Measurements from ENCODE around the gene KLHL29.

KLHL29 gene

GRCh38 chr2:23429036-23429435, 44.1 kb downstream of the KLHL29 start:
- Histone ChIP-seq H3K27me3 (ENCODE audit: control insufficient read depth, low read length) (no peaks in the 10 kb centered on the region), H3K27ac (ENCODE audit: low read depth, low read length) (no peak overlapping the region), H3K9me2 (replicated peaks; ENCODE audit: control insufficient read depth, low read length) (no peaks in the 10 kb centered on the region), H3F3A (ENCODE audit: control insufficient read depth, insufficient read depth) (no peaks in the 10 kb centered on the region), H3K4me1 (ENCODE audit: control insufficient read depth, low read length) (no peaks in the 10 kb centered on the region), H3K4me2 (ENCODE audit: low read length) (no peak overlapping the region), H3K9me3 (ENCODE audit: control insufficient read depth, insufficient read depth, low read length) (no peaks in the 10 kb centered on the region), H3K4me3 (ENCODE audit: low read length) (no peak overlapping the region), H4K20me1 (ENCODE audit: control insufficient read depth, insufficient read depth, low read depth, low read length) (no peaks in the 10 kb centered on the region), H3K36me3 (ENCODE audit: control insufficient read depth, low read length) (no peaks in the 10 kb centered on the region), H3K79me2 (ENCODE audit: control insufficient read depth, low read length) (no peaks in the 10 kb centered on the region)
- TF ChIP-seq, protein P1, sequence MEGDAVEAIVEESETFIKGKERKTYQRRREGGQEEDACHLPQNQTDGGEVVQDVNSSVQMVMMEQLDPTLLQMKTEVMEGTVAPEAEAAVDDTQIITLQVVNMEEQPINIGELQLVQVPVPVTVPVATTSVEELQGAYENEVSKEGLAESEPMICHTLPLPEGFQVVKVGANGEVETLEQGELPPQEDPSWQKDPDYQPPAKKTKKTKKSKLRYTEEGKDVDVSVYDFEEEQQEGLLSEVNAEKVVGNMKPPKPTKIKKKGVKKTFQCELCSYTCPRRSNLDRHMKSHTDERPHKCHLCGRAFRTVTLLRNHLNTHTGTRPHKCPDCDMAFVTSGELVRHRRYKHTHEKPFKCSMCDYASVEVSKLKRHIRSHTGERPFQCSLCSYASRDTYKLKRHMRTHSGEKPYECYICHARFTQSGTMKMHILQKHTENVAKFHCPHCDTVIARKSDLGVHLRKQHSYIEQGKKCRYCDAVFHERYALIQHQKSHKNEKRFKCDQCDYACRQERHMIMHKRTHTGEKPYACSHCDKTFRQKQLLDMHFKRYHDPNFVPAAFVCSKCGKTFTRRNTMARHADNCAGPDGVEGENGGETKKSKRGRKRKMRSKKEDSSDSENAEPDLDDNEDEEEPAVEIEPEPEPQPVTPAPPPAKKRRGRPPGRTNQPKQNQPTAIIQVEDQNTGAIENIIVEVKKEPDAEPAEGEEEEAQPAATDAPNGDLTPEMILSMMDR (IDR thresholded peaks at IDR 0.05; ENCODE audit: low read depth, low read length, poor library complexity, severe bottlenecking) = no peak
- no peak for TF ChIP-seq EZH2phosphoT487 (IDR thresholded peaks at IDR 0.05; ENCODE audit: borderline replicate concordance, low read length)

DNA sequence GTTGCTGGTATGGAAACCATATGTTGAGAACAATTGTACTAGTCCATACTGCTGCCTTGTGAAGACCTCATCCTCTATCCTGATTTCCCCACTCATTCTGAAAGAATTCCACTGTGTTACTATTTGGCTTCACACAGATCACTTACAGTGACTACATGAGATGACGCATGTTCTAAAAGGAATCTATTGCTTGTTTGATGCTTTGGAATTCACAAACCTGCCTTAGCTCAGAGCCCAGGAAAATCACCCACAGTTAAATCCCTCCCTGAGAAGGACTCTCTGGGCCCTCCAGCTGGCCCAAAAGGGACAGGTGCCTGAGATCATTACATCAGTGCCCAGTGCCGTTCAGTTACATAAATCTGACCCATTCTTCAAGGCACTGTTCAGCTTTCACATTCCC, 45.3 kb downstream of the KLHL29 start:
- Histone ChIP-seq H3K9me3 (ENCODE audit: control insufficient read depth, insufficient read depth, low read length) (no peaks in the 10 kb centered on the region), H3K79me2 (ENCODE audit: control insufficient read depth, low read length) (no peaks in the 10 kb centered on the region), H3F3A (ENCODE audit: control insufficient read depth, insufficient read depth) (no peaks in the 10 kb centered on the region), H3K9me2 (replicated peaks; ENCODE audit: control insufficient read depth, low read length) (no peaks in the 10 kb centered on the region), H3K4me2 (ENCODE audit: low read length) (no peak overlapping the region), H3K27ac (ENCODE audit: low read depth, low read length) (no peak overlapping the region), H3K36me3 (ENCODE audit: control insufficient read depth, low read length) (no peaks in the 10 kb centered on the region), H3K4me3 (ENCODE audit: low read length) (no peak overlapping the region), H4K20me1 (ENCODE audit: control insufficient read depth, insufficient read depth, low read depth, low read length) (no peaks in the 10 kb centered on the region), H3K27me3 (ENCODE audit: control insufficient read depth, low read length) (no peaks in the 10 kb centered on the region), H3K4me1 (ENCODE audit: control insufficient read depth, low read length) (no peaks in the 10 kb centered on the region)
- TF ChIP-seq, protein P1 (IDR thresholded peaks at IDR 0.05; ENCODE audit: low read depth, low read length, poor library complexity, severe bottlenecking) = no peak
- TF ChIP-seq EZH2phosphoT487 (IDR thresholded peaks at IDR 0.05; ENCODE audit: borderline replicate concordance, low read length) = no peak

GRCh38 chr2:23432531-23432930, 47.6 kb downstream of the KLHL29 start:
- TF ChIP-seq, protein P1 (IDR thresholded peaks at IDR 0.05; ENCODE audit: low read depth, low read length, poor library complexity, severe bottlenecking) = no peak
- no peak for TF ChIP-seq EZH2phosphoT487 (IDR thresholded peaks at IDR 0.05; ENCODE audit: borderline replicate concordance, low read length)
- H3F3A ChIP-seq (ENCODE audit: control insufficient read depth, insufficient read depth) = no peaks in the 10 kb centered on the region
- no peaks in the 10 kb centered on the region for H3K9me3 ChIP-seq (ENCODE audit: control insufficient read depth, insufficient read depth, low read length)
- H3K27ac ChIP-seq (ENCODE audit: low read depth, low read length) = no peak overlapping the region
- H3K79me2 ChIP-seq (ENCODE audit: control insufficient read depth, low read length) = no peaks in the 10 kb centered on the region
- no peaks in the 10 kb centered on the region for H3K27me3 ChIP-seq (ENCODE audit: control insufficient read depth, low read length)
- no peaks in the 10 kb centered on the region for H3K36me3 ChIP-seq (ENCODE audit: control insufficient read depth, low read length)
- no peak overlapping the region for H3K4me3 ChIP-seq (ENCODE audit: low read length)
- H3K4me1 ChIP-seq (ENCODE audit: control insufficient read depth, low read length) = no peaks in the 10 kb centered on the region
- H4K20me1 ChIP-seq (ENCODE audit: control insufficient read depth, insufficient read depth, low read depth, low read length) = no peaks in the 10 kb centered on the region
- no peak overlapping the region for H3K4me2 ChIP-seq (ENCODE audit: low read length)
- no peaks in the 10 kb centered on the region for H3K9me2 ChIP-seq (replicated peaks; ENCODE audit: control insufficient read depth, low read length)

DNA sequence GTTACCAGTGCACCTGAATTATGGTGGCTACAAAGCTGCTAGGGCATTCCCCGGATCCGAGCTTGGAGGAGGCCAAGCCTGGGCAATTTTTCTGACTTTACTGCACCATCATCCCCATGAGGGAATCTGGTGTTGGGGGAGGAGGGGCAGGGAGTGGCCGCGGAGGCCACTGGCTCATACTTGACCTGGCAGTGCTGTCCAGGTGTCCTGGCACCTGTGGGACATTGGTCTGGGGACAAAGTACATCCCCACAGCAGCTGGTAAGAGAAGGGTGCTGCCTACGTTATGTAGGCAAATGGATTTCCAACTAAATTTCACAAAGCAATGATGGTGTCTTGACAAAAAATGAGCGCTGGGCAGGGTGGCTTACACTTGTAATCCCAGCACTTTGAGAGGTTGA, 48.3 kb downstream of the KLHL29 start:
- Histone ChIP-seq H4K20me1 (ENCODE audit: control insufficient read depth, insufficient read depth, low read depth, low read length) (no peaks in the 10 kb centered on the region), H3K36me3 (ENCODE audit: control insufficient read depth, low read length) (no peaks in the 10 kb centered on the region), H3K4me3 (ENCODE audit: low read length) (no peak overlapping the region), H3K27ac (ENCODE audit: low read depth, low read length) (no peak overlapping the region), H3F3A (ENCODE audit: control insufficient read depth, insufficient read depth) (no peaks in the 10 kb centered on the region), H3K9me2 (replicated peaks; ENCODE audit: control insufficient read depth, low read length) (no peaks in the 10 kb centered on the region), H3K9me3 (ENCODE audit: control insufficient read depth, insufficient read depth, low read length) (no peaks in the 10 kb centered on the region), H3K4me1 (ENCODE audit: control insufficient read depth, low read length) (no peaks in the 10 kb centered on the region), H3K4me2 (ENCODE audit: low read length) (no peak overlapping the region), H3K79me2 (ENCODE audit: control insufficient read depth, low read length) (no peaks in the 10 kb centered on the region), H3K27me3 (ENCODE audit: control insufficient read depth, low read length) (no peaks in the 10 kb centered on the region)
- no peak for TF ChIP-seq EZH2phosphoT487 (IDR thresholded peaks at IDR 0.05; ENCODE audit: borderline replicate concordance, low read length)
- TF ChIP-seq, protein P1 (IDR thresholded peaks at IDR 0.05; ENCODE audit: low read depth, low read length, poor library complexity, severe bottlenecking) = no peak
